Stimulated activated naive CD4-positive, alpha-beta T cell treated with Interleukin-2 at 50 U/mL for 16 hours (primary cell): ENCODE measurements around the gene ZNF770.
A peak's percentile ranks its signal among the peaks of the same experiment; 100 is the strongest.

ENCODE experiments used
- DNase-seq: peaks from one replicate; lab custom pipeline; 2025; lab: John Stamatoyannopoulos, UW

The ZNF770 gene

GRCh38 chr15:34988027-34988902 lies at the start of gene ZNF770:
ZNF770 (minus strand) TSS chr15:34988287; CDS start chr15:34983434, 4,853 bp downstream.
- peak; percentile 68 for DNase-seq

- no peak for DNase-seq
Measured at GRCh38 chr15:35028235-35028984, 40.3 kb upstream of the ZNF770 start.

- no peak for DNase-seq
Measured at GRCh38 chr15:35023804-35024203, 35.7 kb upstream of the ZNF770 start.

GRCh38 chr15:35020974-35021373 lies 32.9 kb upstream of the ZNF770 start:
- DNase-seq, result no peak

- no peak for DNase-seq
Measured at GRCh38 chr15:35019404-35020327, 31.6 kb upstream of the ZNF770 start.

- no peak for DNase-seq
Measured at GRCh38 chr15:35014241-35014640, 26.2 kb upstream of the ZNF770 start.

GRCh38 chr15:35013370-35013769 lies 25.3 kb upstream of the ZNF770 start:
- DNase-seq, result no peak

GRCh38 chr15:35007397-35007796 lies 19.3 kb upstream of the ZNF770 start:
- no peak for DNase-seq

GRCh38 chr15:35005933-35006332 lies 17.8 kb upstream of the ZNF770 start:
- no peak for DNase-seq

GRCh38 chr15:35003928-35004327 lies 15.8 kb upstream of the ZNF770 start:
- DNase-seq, result no peak

GRCh38 chr15:35000511-35000910 lies 12.4 kb upstream of the ZNF770 start:
- no peak for DNase-seq

- no peak for DNase-seq
Measured at GRCh38 chr15:34999906-35000305, 11.8 kb upstream of the ZNF770 start.

- no peak for DNase-seq
Measured at GRCh38 chr15:34994925-34995324, 6.8 kb upstream of the ZNF770 start.

- DNase-seq, result no peak
Measured at GRCh38 chr15:34993877-34994276, 5.8 kb upstream of the ZNF770 start.

- no peak for DNase-seq
Measured at GRCh38 chr15:34993412-34993811, 5.3 kb upstream of the ZNF770 start.

GRCh38 chr15:34987609-34988026 lies 469 bp downstream of the ZNF770 start:
- no peak for DNase-seq

GRCh38 chr15:34986771-34987480 lies 1.2 kb downstream of the ZNF770 start:
- no peak for DNase-seq

- DNase-seq, result no peak
Measured at GRCh38 chr15:34986326-34986725, 1.8 kb downstream of the ZNF770 start.

- no peak for DNase-seq
Measured at GRCh38 chr15:34984889-34985630, 3.0 kb downstream of the ZNF770 start.

- no peak for DNase-seq
Measured at GRCh38 chr15:34976743-34977142, 11.3 kb downstream of the ZNF770 start.

GRCh38 chr15:34976073-34976472 lies 12.0 kb downstream of the ZNF770 start:
- no peak for DNase-seq
